Effector memory CD4-positive, alpha-beta T cell (primary cell): ENCODE measurements around the gene HCRT.

Experiments used
- DNase-seq, 3 donors: peaks; one replicate each; pipeline ENCODE4 v3.0.0-alpha.2; 2020
- H3K27ac ChIP-seq: 2 replicates; pipeline ENCODE4 v1.7.0; 2013; ENCODE audit warnings: mild to moderate bottlenecking, low read length, moderate library complexity; ENCODE audit not compliant: insufficient read depth, poor library complexity, severe bottlenecking
- H3K27me3 ChIP-seq: replicated peaks from 2 replicates; pipeline ENCODE4 v1.7.0; 2013; ENCODE audit warnings: mild to moderate bottlenecking, low read length; ENCODE audit not compliant: insufficient read depth, control insufficient read depth, poor library complexity, severe bottlenecking
- H3K36me3 ChIP-seq: 2 replicates; pipeline ENCODE4 v1.7.0; 2013; ENCODE audit warnings: mild to moderate bottlenecking, low read length, moderate library complexity; ENCODE audit not compliant: control insufficient read depth, insufficient read depth
- H3K4me1 ChIP-seq: 2 replicates; pipeline ENCODE4 v1.7.0; 2013; ENCODE audit warnings: low read length, mild to moderate bottlenecking; ENCODE audit not compliant: control insufficient read depth, insufficient read depth, poor library complexity, severe bottlenecking
- H3K4me3 ChIP-seq: 2 replicates; pipeline ENCODE4 v1.7.0; 2013; ENCODE audit warnings: low read length, low read depth, mild to moderate bottlenecking; ENCODE audit not compliant: insufficient read depth, poor library complexity, severe bottlenecking
- H3K9me3 ChIP-seq: 2 replicates; pipeline ENCODE4 v1.7.0; 2013; ENCODE audit warnings: mild to moderate bottlenecking, low read length, moderate library complexity; ENCODE audit not compliant: control insufficient read depth

The HCRT gene

GRCh38 chr17:42180411-42180921, 4.8 kb downstream of the HCRT start:
- no peak for DNase-seq
- Histone ChIP-seq H3K4me3 (peak overlapping the region; percentile 53), H3K27me3 (no peaks in the 10 kb centered on the region), H3K4me1 (peaks cover 41% of the 10 kb centered on the region), H3K9me3 (no peaks in the 10 kb centered on the region), H3K36me3 (no peaks in the 10 kb centered on the region), H3K27ac (no peak overlapping the region)

GRCh38 chr17:42179911-42180410, 5.3 kb downstream of the HCRT start:
- Histone ChIP-seq H3K36me3 (no peaks in the 10 kb centered on the region), H3K9me3 (no peaks in the 10 kb centered on the region), H3K27ac (no peak overlapping the region), H3K4me1 (peaks cover 41% of the 10 kb centered on the region), H3K27me3 (no peaks in the 10 kb centered on the region), H3K4me3 (no peak overlapping the region)
- DNase-seq, result no peak

GRCh38 chr17:42179335-42179734, 5.9 kb downstream of the HCRT start:
- Histone ChIP-seq H3K4me1 (peaks cover 36% of the 10 kb centered on the region), H3K4me3 (no peak overlapping the region), H3K27ac (no peak overlapping the region), H3K9me3 (no peaks in the 10 kb centered on the region), H3K27me3 (no peaks in the 10 kb centered on the region), H3K36me3 (no peaks in the 10 kb centered on the region)
- DNase-seq, result no peak

- Histone ChIP-seq H3K4me1 (peaks cover 34% of the 10 kb centered on the region), H3K36me3 (no peaks in the 10 kb centered on the region)
- peak in 2 of 3 donors; percentile 29 to 39 for DNase-seq
These were observed 6.4 kb downstream of the HCRT start for GRCh38 chr17:42178817-42179216.

GRCh38 chr17:42177684-42178083, 7.6 kb downstream of the HCRT start:
- Histone ChIP-seq H3K27me3 (no peaks in the 10 kb centered on the region), H3K9me3 (no peaks in the 10 kb centered on the region), H3K36me3 (no peaks in the 10 kb centered on the region), H3K4me3 (no peak overlapping the region), H3K27ac (no peak overlapping the region), H3K4me1 (peaks cover 26% of the 10 kb centered on the region)
- DNase-seq, result no peak

More at GRCh38 chr17:42178817-42179216, 6.4 kb downstream of the HCRT start:
- H3K27me3 ChIP-seq, result no peaks in the 10 kb centered on the region
- no peak overlapping the region for H3K27ac ChIP-seq
- no peaks in the 10 kb centered on the region for H3K9me3 ChIP-seq
- no peak overlapping the region for H3K4me3 ChIP-seq

GRCh38 chr17:42174126-42174783, 11.0 kb downstream of the HCRT start:
- Histone ChIP-seq H3K4me1 (peaks cover 8% of the 10 kb centered on the region), H3K4me3 (no peak overlapping the region), H3K36me3 (no peaks in the 10 kb centered on the region), H3K9me3 (no peaks in the 10 kb centered on the region), H3K27me3 (no peaks in the 10 kb centered on the region), H3K27ac (no peak overlapping the region)
- DNase-seq, result no peak

GRCh38 chr17:42171831-42172230, 13.4 kb downstream of the HCRT start:
- H3K4me1 ChIP-seq, result no peaks in the 10 kb centered on the region
- H3K4me3 ChIP-seq, result no peak overlapping the region
- no peak overlapping the region for H3K27ac ChIP-seq
- no peaks in the 10 kb centered on the region for H3K27me3 ChIP-seq
- H3K9me3 ChIP-seq, result no peaks in the 10 kb centered on the region
- no peaks in the 10 kb centered on the region for H3K36me3 ChIP-seq
- no peak for DNase-seq

GRCh38 chr17:42169351-42169750, 15.9 kb downstream of the HCRT start:
- Histone ChIP-seq H3K4me1 (no peaks in the 10 kb centered on the region), H3K27me3 (no peaks in the 10 kb centered on the region), H3K4me3 (no peak overlapping the region), H3K27ac (no peak overlapping the region), H3K9me3 (no peaks in the 10 kb centered on the region), H3K36me3 (no peaks in the 10 kb centered on the region)
- DNase-seq, result no peak

GRCh38 chr17:42167807-42168206, 17.4 kb downstream of the HCRT start:
- no peak for DNase-seq
- Histone ChIP-seq H3K27me3 (no peaks in the 10 kb centered on the region), H3K4me1 (no peaks in the 10 kb centered on the region), H3K27ac (no peak overlapping the region), H3K36me3 (no peaks in the 10 kb centered on the region), H3K4me3 (no peak overlapping the region), H3K9me3 (no peaks in the 10 kb centered on the region)

GRCh38 chr17:42166196-42166763, 19.0 kb downstream of the HCRT start:
- no peak for DNase-seq
- no peaks in the 10 kb centered on the region for H3K4me1 ChIP-seq

More at GRCh38 chr17:42166196-42166763, 19.0 kb downstream of the HCRT start:
- H3K4me3 ChIP-seq, result no peak overlapping the region
- H3K36me3 ChIP-seq, result no peaks in the 10 kb centered on the region
- H3K27me3 ChIP-seq, result no peaks in the 10 kb centered on the region
- no peaks in the 10 kb centered on the region for H3K9me3 ChIP-seq
- H3K27ac ChIP-seq, result no peak overlapping the region
